Measurements from ENCODE around the gene IMMP2L. TPM values are rescaled to one million over a fixed set of nuclear protein-coding genes. Genes with fewer than 3 reads are reported as not detected.

Gene IMMP2L
- total and polyA plus RNA-seq, 2 of the 13 experiments (the other 11 are each of a cell fraction or from before 2014, with no cell fraction given), result 7.8 to 16.9 TPM

DNA sequence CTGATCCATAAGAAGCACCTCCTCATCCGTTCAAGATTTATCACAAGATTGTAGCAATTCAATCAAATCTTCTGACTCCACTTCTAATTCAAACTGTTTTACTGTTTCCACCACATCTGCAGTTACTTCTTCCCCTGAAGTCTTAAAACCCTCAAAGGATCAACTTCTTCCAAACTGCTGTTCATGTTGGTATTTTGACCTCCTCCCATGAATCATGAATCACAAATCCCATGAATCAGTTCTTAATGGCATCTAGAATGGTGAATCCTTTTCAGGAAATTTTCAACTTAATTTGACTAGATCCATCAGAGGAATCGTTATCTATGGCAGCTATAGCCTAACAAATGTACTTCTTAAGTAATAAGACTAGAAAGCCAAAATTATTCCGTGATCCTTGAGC is 122.3 kb downstream of the IMMP2L start:
- FAIRE-seq (no peak), DNase-seq (ENCODE audit: low spot score) (no peak), ATAC-seq (no peak)
- no TSS peak for BruUV-seq (replicated peaks)
- POLR2A ChIA-PET, result no interaction called here
- no peaks in the 10 kb centered on the region for H3K79me2 ChIP-seq (ENCODE audit: insufficient read depth, low read length)
- H3K4me2 ChIP-seq (ENCODE audit: low read depth, low read length), result no peak overlapping the region
- no peaks in the 10 kb centered on the region for H3K4me1 ChIP-seq (ENCODE audit: insufficient read depth, low read length)
- H3K27ac ChIP-seq (ENCODE audit: extremely low read length, insufficient read depth, low read length), result no peak overlapping the region
- H3K27me3 ChIP-seq (ENCODE audit: control insufficient read depth in 1 of 2, insufficient read depth in 2 of 2, low read length in 2 of 2), result no peaks in the 10 kb centered on the region
- no peaks in the 10 kb centered on the region for H3K9me3 ChIP-seq (ENCODE audit: low read length)
- intact Hi-C loops (cut with micrococcal nuclease; ENCODE audit: unreplicated experiment) (no loop called here), in situ Hi-C loops (cut with HindIII; ENCODE audit: extremely low pct_ligation_motif_present, low pct_unique_long_range_greater_than_20kb) (no loop called here)
- no peak overlapping the region for H2AFZ ChIP-seq (ENCODE audit: low read length)
- CTCF ChIA-PET (ENCODE audit: low intra/inter-chr PET ratio, low total read pairs), result no interaction called here
- no peaks in the 10 kb centered on the region for H4K20me1 ChIP-seq (ENCODE audit: insufficient read depth, low read length)
- TF ChIP-seq ZNF550 (CRISPR knock-in tag; IDR thresholded peaks at IDR 0.05; ENCODE audit: borderline replicate concordance), result no peak
- no peak for TF ChIP-seq YEATS2 (CRISPR knock-in tag; IDR thresholded peaks at IDR 0.05; ENCODE audit: borderline replicate concordance)
- no peak for TF ChIP-seq REL (CRISPR knock-in tag; conservative IDR thresholded peaks at IDR 0.05)
- TF ChIP-seq ZNF124 (CRISPR knock-in tag; IDR thresholded peaks at IDR 0.05), result no peak
- TF ChIP-seq, protein P1, sequence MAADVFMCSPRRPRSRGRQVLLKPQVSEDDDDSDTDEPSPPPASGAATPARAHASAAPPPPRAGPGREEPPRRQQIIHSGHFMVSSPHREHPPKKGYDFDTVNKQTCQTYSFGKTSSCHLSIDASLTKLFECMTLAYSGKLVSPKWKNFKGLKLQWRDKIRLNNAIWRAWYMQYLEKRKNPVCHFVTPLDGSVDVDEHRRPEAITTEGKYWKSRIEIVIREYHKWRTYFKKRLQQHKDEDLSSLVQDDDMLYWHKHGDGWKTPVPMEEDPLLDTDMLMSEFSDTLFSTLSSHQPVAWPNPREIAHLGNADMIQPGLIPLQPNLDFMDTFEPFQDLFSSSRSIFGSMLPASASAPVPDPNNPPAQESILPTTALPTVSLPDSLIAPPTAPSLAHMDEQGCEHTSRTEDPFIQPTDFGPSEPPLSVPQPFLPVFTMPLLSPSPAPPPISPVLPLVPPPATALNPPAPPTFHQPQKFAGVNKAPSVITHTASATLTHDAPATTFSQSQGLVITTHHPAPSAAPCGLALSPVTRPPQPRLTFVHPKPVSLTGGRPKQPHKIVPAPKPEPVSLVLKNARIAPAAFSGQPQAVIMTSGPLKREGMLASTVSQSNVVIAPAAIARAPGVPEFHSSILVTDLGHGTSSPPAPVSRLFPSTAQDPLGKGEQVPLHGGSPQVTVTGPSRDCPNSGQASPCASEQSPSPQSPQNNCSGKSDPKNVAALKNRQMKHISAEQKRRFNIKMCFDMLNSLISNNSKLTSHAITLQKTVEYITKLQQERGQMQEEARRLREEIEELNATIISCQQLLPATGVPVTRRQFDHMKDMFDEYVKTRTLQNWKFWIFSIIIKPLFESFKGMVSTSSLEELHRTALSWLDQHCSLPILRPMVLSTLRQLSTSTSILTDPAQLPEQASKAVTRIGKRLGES (CRISPR knock-in tag; IDR thresholded peaks at IDR 0.05; ENCODE audit: borderline replicate concordance), result no peak
- TF ChIP-seq ZNF136 (CRISPR knock-in tag; IDR thresholded peaks at IDR 0.05; ENCODE audit: low read depth), result no peak
- no peak for TF ChIP-seq HNRNPH1 (optimal IDR thresholded peaks at IDR 0.05; ENCODE audit: low read depth, low read length)
- TF ChIP-seq MTF1 (CRISPR knock-in tag; IDR thresholded peaks at IDR 0.05), result no peak
- no peak for TF ChIP-seq ZSCAN9 (CRISPR knock-in tag; IDR thresholded peaks at IDR 0.05; ENCODE audit: borderline replicate concordance)
- H3K4me3 ChIP-seq (replicated peaks in 1 of 3; ENCODE audit: insufficient read depth in 1 of 3, low read depth in 2 of 3, low read length in 3 of 3), result no peak overlapping the region
- WGBS (ENCODE audit: low lambda C conversion rate), result 80% methylated on average over 3 of the region's 3 CpGs
- no peak overlapping the region for H3K9ac ChIP-seq (ENCODE audit: insufficient read depth, low read depth, low read length)
- H3K36me3 ChIP-seq (replicated peaks in 1 of 2; ENCODE audit: control insufficient read depth in 1 of 2, insufficient read depth in 2 of 2, low read length in 2 of 2), result no peaks in the 10 kb centered on the region

All from HepG2 (cell line).